Activated CD4-positive, alpha-beta T cell treated with anti-CD3 and anti-CD28 coated beads for 1 hour (primary cell): Measurements from ENCODE around the gene QPRT.
"Not testable (repeated sequence)": the region's sequence is repeated elsewhere in the genome, so short reads cannot be mapped to it uniquely, and the experiment has no call there.

Source experiments
- DNase-seq: peaks from one replicate; pipeline ENCODE4 v3.0.0-alpha.2; 2020

The QPRT gene

GRCh38 chr16:29721167-29721879 is 42.3 kb downstream of the QPRT start:
- DNase-seq: not testable (repeated sequence)

- DNase-seq: no peak
Measured at GRCh38 chr16:29726845-29727377, 47.9 kb downstream of the QPRT start.

- no peak for DNase-seq
Measured at GRCh38 chr16:29727452-29727851, 48.5 kb downstream of the QPRT start.

- no peak for DNase-seq
Measured at GRCh38 chr16:29729116-29729521, 50.1 kb downstream of the QPRT start.

GRCh38 chr16:29730649-29731048 is 51.7 kb downstream of the QPRT start:
- DNase-seq: no peak

GRCh38 chr16:29731768-29732601 is 53.0 kb downstream of the QPRT start:
- DNase-seq: not testable (repeated sequence)

- no peak for DNase-seq
Measured at GRCh38 chr16:29734786-29735185, 55.8 kb downstream of the QPRT start.

GRCh38 chr16:29736112-29736511 is 57.1 kb downstream of the QPRT start:
- no peak for DNase-seq

GRCh38 chr16:29736764-29737163 is 57.8 kb downstream of the QPRT start:
- DNase-seq: no peak

GRCh38 chr16:29737713-29738112 is 58.7 kb downstream of the QPRT start:
- DNase-seq: no peak

- DNase-seq: no peak
Measured at GRCh38 chr16:29738514-29738913, 59.5 kb downstream of the QPRT start.

GRCh38 chr16:29739927-29740629 is 61.1 kb downstream of the QPRT start:
- not testable (repeated sequence) for DNase-seq

- DNase-seq: not testable (repeated sequence)
Measured at GRCh38 chr16:29740630-29741015, 61.6 kb downstream of the QPRT start.

- no peak for DNase-seq
Measured at GRCh38 chr16:29742683-29743275, 63.8 kb downstream of the QPRT start.

- no peak for DNase-seq
Measured at GRCh38 chr16:29743475-29743826, 64.5 kb downstream of the QPRT start.

- no peak for DNase-seq
Measured at GRCh38 chr16:29743827-29744531, 65.0 kb downstream of the QPRT start.

- no peak for DNase-seq
Measured at GRCh38 chr16:29744541-29745101, 65.6 kb downstream of the QPRT start.

- DNase-seq: no peak
Measured at GRCh38 chr16:29745121-29745852, 66.3 kb downstream of the QPRT start.

- peak; percentile 84 for DNase-seq
Measured at GRCh38 chr16:29745853-29746345, 66.9 kb downstream of the QPRT start, which contains the start of gene C16orf54. Gene C16orf54 (minus strand): TSS chr16:29745990. CDS start chr16:29744951, 1,039 bp downstream.

GRCh38 chr16:29746518-29746917 is 67.5 kb downstream of the QPRT start:
- DNase-seq: not testable (repeated sequence)
